Parietal lobe (tissue), 1 donor: ENCODE data around the gene GAREM2. TPM values are rescaled to one million over a fixed set of nuclear protein-coding genes. Genes with fewer than 3 reads are reported as not detected.

Experiments used
- total RNA-seq: library from RNA; depleted of rRNA; stranded (reverse); fragments of >200 nt; gene quantifications from one replicate; pipeline ENCODE4 v1.2.3, GENCODE V29; 2014

Gene GAREM2
- total RNA-seq: 11.9 TPM

GRCh38 chr2:26172871-26173775, at the start of gene GAREM2:
GAREM2 (plus strand) TSS chr2:26173088; CDS start chr2:26173221, 133 bp downstream.

Other genes with a start within 250 kb of the GAREM2 start
- gene KIF3C, start 190.6 kb upstream of the GAREM2 start, total RNA-seq: 155 TPM
- 130 TPM for gene RAB10, start 139.0 kb upstream of the GAREM2 start, total RNA-seq
- gene HADHA, start 71.5 kb downstream of the GAREM2 start, total RNA-seq: 69.5 TPM
- gene HADHB, start 71.9 kb downstream of the GAREM2 start, total RNA-seq: 47.0 TPM
- 69.2 TPM for gene SELENOI, start 173.1 kb downstream of the GAREM2 start, total RNA-seq
- under 0.01 TPM for gene ADGRF3, start 173.7 kb downstream of the GAREM2 start, total RNA-seq
- gene DRC1, start 228.8 kb downstream of the GAREM2 start, total RNA-seq: 2.2 TPM